T1000 (cell line): ENCODE measurements around the gene AGAP3.
A peak's percentile ranks its signal among the peaks of the same experiment; 100 is the strongest.
"Not testable (repeated sequence)": the region's sequence is repeated elsewhere in the genome, so short reads cannot be mapped to it uniquely, and the experiment has no call there.

Experiments
- DNase-seq: peaks from one replicate; lab custom pipeline; 2025; ENCODE audit warnings: mixed read lengths; lab: John Stamatoyannopoulos, UW

The AGAP3 gene

DNA sequence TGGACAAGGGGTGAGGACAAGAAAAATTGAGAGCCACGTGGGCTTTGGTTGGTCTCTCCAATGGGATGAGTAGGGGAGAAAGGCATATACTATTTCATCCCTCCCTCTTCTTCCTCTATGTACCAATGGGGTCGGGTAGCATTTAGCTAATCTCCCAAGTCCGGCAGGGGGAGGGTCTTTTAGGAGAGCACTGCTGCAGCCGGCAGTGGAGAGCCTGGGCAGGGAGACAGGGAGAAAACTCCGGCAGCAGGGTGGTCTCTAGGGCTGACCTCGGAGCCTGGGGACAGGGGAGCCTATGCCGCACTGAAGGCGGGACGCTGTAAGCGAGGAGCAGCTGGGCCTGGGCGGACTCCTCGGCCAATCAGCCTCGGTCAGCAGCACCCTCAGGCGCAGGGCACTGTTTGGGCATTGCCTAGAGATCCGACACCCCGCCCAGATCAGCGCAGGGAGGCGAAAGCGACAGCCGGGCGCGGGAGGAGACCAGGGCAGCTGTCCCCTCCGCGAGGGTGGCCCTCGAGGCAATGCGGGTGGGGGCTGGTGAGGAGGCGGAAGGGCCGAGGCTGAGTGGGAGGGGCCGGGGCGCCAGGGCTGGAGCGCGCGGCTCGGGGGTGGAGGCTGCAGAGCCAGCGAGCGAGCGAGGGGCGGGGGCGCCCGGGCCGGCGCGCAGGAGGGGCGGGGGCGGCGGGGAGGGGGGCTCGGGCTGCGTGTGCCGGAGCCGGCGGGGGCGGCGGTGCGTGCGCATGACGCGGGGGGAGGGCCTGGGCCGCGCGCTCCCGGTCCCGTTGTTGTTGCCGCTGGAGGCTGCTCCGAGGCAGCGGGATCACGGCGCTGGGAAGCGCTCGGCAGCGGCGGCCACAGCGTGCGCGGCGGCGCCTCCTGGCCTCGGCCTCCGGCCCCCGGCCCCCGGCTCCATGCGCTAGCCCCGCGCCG is at the start of gene AGAP3:
TSS of gene AGAP3 (plus strand) at position 785 of the 930 bp plus-strand sequence. CDS start 267 bp downstream, outside the sequence.
- DNase-seq, result peak; percentile 51

DNA sequence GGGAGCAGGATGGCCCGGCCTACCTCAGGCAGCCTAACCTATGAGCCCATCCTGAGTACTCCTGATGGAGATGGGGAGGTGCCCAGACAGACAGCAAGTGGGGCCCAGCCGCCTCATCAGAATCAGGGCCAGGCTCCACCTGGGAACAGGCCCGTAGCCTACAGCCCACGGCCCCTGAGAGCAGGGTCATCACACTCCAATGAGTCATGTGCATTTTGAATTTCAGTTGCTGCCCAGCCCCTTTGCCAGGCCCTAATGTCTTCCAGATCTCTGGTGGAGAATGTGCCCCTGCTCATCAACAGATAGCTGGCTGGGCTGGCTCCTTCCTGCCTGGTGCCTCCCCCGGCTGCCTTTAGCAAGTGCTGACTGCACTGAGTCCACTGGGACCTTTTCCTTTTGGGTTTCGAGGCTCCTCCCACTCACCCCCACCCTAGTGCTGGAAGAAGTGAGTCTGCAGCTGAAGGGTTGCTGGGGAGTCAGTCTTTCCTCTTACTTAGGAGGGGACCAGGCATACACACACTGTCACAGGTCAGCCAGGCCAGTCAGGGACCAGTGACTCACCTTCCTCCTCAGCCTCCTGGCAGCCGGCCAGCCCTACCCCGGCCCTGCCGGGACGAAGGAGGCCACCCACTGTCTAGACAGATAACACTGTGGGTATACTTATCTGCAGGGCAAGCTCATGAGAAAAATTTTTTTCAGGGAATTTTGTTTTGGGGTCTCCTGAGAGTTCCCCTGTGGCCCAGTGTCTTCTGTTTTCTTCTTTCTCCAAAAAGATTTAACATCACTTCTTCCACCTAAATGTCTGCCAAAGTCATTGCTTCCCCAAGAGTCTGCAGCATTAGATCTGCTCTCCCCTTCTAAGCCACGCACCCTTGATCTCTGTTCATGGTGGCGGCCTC is 47.1 kb upstream of the AGAP3 start:
- peak; percentile 84 for DNase-seq

DNA sequence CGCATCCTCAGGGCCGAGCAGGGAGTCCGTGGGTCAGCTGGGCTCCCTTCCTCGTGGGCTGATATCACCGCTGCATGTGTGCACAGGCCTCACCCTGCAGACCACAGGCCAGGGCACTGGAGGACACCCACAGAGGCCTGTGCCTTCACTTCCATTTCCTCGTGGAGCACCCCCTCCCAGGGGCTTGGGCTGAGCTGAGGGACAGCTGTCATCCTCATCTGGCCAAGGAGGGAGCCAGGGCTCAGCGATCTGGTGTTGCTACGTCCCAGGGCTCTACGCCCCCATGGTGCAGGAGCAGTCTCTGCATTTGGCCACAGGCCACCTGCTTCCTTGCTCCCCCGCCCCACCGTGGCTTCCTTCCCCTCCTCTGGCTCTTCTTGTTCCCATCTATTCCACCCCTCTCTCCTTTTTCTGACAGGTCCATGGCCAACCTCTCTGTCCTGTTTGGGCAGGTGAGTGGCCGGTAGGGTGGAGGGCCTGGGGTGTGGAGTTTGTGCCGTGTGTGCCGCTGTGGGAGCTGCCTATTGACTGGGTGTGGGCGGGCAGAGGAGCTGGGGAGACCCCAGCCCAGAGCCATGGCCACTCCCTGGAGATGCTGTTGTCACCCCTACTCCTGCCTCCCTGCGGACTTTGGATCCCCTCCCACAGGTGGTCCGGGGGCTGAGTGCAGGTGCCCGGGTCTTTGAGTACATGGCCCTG is 46.3 kb upstream of the AGAP3 start:
- DNase-seq, result no peak

DNA sequence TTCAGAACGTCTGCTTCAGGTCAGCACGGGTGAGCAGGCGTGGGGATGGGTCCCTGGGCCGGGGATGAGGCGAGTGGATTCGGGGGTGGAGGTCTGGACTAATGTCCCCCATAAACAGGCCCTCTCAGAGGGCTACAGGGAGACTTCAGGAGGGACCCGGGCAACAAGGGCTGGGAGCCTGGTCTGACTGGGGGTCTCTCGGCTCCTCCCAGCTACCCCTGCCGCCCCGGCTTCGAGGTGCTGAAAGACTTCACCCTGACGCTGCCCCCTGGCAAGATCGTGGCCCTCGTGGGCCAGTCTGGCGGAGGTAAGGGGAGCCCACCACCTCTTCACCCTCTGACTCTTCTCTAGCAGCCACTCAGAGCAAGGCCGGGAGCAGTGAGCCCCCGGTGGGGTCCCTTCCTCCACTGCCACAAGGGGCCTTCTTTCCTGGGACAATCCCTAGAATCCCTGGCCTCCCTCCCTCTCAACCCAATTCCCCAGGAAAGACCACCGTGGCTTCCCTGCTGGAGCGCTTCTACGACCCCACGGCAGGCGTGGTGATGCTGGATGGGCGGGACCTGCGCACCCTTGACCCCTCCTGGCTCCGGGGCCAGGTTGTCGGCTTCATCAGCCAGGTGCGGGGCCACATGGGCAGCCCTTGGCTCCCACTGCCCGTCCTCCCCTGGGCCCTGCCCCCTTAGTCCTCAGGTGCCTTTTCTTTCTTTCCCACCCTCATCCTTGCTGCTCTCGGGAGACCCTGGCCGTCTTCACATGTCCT is 45.5 kb upstream of the AGAP3 start:
- DNase-seq, result no peak

DNA sequence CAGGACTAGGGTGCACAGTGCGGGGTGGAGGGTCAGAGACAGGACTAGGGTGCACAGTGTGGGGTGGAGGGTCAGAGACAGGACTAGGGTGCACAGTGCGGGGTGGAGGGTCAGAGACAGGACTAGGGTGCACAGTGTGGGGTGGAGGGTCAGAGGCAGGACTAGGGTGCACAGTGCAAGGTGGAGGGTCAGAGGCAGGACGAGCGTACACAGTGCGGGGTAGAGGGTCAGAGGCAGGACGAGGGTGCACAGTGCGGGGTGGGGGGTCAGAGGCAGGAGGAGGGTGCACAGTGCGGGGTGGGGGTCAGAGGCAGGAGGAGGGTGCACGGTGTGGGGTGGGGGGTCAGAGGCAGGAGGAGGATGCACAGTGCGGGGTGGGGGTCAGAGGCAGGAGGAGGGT is 42.8 kb upstream of the AGAP3 start:
- DNase-seq, result not testable (repeated sequence)

DNA sequence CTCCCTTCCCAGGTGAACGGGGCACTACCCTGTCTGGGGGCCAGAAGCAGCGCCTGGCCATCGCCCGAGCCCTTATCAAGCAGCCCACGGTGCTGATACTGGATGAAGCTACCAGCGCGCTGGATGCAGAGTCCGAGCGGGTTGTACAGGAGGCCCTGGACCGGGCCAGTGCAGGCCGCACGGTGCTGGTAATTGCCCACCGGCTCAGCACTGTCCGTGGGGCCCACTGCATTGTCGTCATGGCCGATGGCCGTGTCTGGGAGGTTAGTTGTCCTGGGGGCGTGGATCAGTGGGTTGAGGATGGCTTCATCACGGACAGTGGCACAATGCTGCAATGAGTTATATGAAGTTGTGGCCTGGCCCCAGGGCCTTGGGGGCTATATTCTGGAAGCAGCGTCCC is 42.3 kb upstream of the AGAP3 start:
- no peak for DNase-seq

DNA sequence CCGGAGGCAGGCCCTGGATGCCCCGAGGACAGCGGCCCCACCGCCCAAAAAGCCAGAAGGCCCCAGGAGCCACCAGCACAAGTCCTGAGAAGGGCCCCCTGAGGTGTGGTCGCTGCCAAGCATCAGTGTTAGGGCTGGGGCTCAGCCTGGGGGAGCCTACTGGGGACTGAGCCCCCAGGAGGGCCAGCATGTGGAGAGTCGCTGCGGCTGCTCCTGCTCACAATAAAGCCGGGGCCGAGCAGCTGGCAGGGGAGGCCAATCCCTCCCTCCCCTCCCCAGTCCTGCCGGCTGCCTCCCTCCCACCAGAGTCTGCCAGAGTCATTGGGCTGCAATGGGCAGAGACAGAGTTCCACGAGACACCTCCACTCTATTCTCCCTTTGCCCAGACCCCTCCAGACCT is 41.0 kb upstream of the AGAP3 start:
- no peak for DNase-seq

DNA sequence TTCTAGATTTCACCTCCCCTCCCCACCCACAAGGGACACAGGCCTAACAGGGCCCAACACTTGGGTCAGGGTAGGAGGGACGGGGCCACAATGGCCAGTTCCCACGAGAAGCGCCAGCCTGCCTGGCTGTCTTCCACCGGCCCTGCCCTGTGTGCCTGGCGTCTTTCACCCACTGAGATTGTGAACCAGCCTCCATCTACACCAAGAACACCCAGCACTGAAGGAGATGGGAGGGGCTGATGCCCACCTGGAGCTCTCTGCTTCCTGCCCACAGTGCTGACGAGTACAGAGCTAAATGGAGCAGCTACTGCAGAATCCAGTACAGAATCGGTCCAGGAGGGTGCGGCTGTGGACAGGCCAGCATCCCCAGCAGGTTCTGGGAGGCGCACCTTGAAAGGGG is 40.3 kb upstream of the AGAP3 start:
- DNase-seq, result no peak

DNA sequence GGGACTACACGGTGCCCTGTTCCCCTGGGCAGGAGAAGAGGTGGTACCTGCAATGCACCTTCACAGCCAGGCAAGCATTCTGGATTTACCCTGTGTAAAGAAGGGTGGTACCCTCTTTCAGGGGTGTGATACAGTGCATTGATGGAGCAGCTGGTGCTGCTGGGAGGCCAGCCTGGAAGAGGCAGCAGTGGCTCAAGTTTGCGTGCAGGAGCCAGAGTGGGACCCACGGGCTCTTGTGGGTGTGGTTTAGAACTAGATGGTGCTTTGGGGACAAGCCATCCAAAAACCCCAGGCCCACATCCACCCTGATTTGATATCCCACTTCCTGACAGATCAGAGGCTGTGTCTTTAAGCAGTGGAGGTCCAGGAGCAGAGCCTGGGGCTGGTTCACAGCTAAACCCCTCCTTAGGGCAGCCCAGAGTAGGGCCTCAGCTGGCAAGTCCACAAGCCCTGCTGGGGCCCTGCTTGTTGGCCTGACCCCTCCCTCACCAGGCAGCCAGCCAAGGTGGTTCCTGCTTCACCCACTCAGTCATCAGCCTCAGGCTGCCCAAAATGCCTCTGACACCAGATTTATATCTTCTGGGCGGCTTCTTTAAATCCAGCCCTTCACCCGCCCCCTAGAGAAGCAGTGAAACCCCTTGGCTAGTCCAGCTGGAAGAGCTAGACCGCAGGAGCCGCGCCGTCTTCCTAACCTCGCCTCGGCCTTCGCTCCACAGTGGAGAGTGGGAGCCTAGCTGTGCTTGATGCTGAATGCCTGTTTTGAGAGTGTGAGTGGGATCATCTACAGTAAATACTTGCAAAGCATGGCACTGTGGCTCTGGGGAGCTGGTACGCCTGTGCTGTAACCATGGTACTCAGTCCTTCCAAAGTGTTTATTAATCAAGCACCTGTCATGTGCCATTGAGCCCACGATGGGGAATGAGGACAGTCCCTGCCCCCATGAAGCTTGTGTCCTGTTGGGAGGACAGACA is 39.4 kb upstream of the AGAP3 start:
- DNase-seq, result peak; percentile 48

DNA sequence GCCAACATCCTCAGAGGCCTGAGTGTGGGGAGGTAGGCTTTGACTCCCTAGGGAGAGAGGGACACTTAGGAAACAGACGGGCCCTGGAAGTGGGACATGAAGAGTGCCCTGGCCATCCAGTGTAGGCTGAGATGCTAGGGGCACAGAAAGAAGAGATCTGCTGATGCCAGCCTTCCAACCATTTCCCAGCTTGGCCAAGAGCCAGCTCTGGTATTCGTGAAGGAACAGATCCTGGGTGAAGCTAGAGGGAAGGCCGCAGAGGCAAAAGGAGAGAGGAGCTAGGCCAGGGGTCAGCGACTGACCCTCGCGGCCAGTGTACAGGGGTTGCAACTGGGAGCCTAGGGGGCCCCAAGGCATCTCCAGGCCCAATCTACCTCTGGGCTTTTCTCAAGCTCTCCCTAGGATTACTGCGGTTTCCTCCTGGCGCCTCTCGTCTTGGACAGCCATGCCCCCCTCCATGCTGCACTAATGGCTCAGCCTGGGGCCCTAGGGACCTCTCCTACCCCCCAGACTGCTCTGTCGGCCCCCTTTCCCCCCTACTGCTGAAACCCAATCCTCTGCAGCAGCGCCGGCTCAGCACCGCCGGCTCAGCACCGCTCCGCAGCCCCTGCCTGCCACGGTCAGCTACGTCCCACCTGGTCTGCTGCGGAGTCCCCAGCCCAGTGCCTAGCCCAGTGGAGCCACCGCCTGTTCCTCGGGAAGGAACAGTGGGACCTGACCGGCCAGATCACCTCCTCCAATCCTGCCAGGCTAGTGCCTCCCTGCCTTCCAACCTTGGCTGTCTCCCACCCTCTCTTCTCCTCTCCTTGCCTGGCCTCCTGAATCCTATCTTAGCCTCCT is 38.1 kb upstream of the AGAP3 start, which contains the start of gene ASIC3:
TSS of gene ASIC3 (plus strand) at position 556 of the 840 bp plus-strand sequence. CDS start 355 bp downstream, outside the sequence.
- no peak for DNase-seq

DNA sequence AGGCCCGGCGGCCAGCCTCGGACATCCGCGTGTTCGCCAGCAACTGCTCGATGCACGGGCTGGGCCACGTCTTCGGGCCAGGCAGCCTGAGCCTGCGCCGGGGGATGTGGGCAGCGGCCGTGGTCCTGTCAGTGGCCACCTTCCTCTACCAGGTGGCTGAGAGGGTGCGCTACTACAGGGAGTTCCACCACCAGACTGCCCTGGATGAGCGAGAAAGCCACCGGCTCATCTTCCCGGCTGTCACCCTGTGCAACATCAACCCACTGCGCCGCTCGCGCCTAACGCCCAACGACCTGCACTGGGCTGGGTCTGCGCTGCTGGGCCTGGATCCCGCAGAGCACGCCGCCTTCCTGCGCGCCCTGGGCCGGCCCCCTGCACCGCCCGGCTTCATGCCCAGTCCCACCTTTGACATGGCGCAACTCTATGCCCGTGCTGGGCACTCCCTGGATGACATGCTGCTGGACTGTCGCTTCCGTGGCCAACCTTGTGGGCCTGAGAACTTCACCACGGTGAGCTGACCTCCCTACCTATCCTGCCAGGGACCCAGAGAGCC is 37.3 kb upstream of the AGAP3 start:
- DNase-seq, result no peak

DNA sequence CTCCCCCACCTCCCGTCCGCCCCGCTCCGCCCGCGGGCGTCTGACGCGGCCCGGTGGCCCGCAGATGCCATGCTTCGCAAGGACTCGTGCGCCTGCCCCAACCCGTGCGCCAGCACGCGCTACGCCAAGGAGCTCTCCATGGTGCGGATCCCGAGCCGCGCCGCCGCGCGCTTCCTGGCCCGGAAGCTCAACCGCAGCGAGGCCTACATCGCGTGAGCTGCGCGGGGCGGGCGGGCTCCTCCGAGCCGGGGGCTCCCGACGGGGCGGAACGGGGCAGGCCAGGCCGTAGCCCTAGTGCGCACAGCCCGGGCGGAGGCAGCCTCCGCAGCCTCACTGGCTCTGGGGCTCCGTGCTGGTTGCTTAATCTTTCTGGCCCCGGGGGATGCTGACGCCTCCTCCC is 35.2 kb upstream of the AGAP3 start:
- no peak for DNase-seq

DNA sequence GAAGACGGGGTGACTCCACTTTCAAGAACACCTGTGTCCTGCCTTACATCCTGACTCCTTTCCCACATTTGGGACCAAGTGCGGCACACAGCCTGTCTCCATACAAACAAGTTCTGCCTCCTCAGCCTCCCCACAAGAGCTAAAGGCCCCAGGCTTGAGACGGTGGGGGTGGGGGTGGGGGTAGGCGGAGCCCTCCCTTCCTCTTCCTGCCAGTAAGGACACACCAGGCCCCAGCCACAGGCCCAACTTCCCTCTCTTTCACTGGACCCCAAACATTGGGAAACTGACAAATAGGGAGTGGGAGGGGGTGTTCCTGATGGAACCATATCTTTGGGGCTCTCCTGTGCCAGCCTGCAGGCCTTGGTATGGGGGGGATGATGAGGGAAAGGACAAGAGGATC is 33.2 kb upstream of the AGAP3 start:
- DNase-seq, result no peak

DNA sequence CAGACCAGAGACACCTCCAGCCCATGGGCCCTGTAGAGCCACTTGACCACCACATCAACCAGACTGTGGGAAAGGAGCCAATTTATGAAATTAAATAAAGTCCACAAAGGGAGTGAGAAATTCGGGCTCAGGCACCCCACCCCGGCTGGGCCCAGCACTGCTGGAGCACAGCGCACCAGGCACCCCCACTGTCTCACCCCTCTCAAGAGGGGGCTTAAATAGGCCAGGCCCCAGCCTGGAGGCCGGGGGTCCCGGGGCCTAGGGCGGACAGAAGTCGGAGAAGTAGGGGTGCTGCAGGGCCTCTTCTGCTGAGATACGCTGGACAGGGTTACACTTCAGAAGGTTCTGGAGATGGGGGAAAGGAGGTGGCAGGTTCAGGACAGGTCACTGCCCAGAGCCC is 32.5 kb upstream of the AGAP3 start:
- no peak for DNase-seq

DNA sequence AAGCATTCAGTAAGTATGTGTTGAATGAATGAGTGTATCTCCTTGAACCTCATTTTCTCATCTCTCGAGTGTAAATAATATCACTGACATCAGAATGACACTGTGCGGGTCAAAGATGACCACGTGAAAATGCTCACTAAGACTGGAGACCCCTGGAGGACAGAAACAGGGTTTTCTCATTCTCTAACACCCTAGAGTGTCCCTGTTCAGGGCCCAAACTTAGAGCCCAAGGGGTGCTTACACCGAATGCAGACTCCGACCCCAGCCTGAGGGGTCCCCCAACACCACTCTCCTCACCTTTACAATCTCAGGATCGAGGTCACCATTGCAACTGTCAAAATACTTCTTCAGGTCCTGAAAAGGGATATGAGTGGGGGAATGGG is 30.0 kb upstream of the AGAP3 start:
- DNase-seq, result no peak

DNA sequence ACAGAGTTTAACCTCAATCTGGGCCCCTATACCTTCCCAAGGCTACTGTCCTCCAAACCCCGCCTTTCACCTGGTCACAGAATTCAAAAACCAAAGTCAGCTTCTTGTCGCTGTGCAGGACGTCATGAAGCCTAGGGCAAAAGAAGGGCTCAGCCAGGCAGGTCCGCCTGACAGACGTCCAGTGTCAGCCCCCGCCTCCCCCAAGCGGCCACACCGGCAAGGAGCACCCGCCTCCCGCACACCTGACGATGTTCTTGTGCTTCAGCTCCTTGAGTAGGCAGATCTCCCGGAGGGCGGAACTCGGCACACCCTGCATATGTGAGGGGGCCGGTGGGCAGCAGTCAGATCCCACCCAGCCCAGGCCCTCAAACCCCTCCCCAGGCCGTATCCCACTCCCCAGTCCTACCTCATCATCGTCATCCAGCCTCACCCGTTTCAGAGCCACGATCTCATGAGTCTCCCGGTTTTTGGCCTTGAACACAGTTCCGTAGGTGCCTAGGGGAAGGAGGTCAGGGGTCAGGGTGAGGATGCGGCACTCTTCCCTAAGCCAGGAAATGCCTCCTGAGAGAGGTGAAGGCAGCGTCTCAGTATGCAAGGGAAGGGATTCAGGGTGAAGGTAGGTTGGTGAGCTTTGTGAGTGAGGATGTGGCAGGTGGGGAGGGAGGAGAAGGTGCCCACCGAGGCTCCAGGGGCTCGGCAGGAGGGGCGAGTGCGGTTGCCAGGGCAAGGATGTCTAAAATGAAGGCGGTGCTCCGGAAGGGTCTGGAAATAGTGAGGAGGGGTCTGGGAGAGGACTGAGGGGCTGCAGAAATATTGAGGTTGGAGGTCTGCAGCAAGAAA is 29.4 kb upstream of the AGAP3 start:
- no peak for DNase-seq

DNA sequence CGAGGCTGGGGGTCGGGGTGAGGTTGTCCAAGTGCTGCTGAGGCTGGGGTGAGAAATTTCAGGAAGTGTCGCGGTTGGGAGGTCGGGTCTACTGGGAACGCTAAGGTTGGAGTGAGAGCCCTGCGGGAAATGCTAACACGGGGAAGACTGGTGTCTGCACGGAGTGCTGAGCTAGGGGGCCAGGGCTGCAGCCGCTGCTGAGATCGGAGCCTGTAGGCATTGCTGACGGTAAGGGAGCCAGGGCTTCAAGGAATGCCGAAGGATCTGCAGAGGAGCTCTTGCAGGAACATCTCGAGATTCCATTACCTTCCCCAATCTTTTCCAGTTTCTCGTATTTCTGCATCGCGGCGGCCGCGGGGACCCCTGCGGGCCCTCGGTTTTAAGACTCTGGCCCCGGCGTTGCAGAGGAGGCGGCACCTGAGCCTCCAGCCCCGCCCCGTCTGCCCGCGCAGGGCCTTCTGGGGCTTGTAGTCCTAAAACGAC is 28.7 kb upstream of the AGAP3 start, which contains the start of gene CDK5:
TSS of gene CDK5 (minus strand) at position 392 of the 483 bp plus-strand sequence. CDS start at position 343, 49 bp downstream.
- DNase-seq, result no peak
